Psoas muscle (tissue), 8 donors: ENCODE measurements around the gene TIMM29. TPM values are rescaled to one million over a fixed set of nuclear protein-coding genes. Genes with fewer than 3 reads are reported as not detected.
A peak's percentile ranks its signal among the peaks of the same experiment; 100 is the strongest.

Experiments used
- ATAC-seq, 4 donors: fragments of 200-7000 bp; cut with Tn5 transposase; one replicate each; pipeline ENCODE4 v1.9.1; 2020; ENCODE audit warnings: moderate library complexity in 3 of 4, mild to moderate bottlenecking in 2 of 4
- DNase-seq, 2 donors: peaks; one replicate each; pipeline ENCODE4 v3.0.0-alpha.2; 2020
- H3K27ac ChIP-seq: fragments of 200-600 bp; one replicate; pipeline ENCODE4 v1.8.0; 2022
- H3K27me3 ChIP-seq, 3 donors: fragments of 200-600 bp in 1 of 3; one replicate each; pipeline versions ENCODE4 v1.6.1 to v1.8.0; 2013 to 2022; ENCODE audit warnings: low read length in 2 of 3, mild to moderate bottlenecking in 2 of 3, moderate library complexity in 1 of 3; ENCODE audit not compliant: insufficient read depth in 3 of 3
- H3K36me3 ChIP-seq, 2 donors: fragments of 200-600 bp in 1 of 2; one replicate each; pipeline versions ENCODE4 v1.6.1 to v1.8.0; 2013 to 2022; ENCODE audit warnings: low read depth in 1 of 2, mild to moderate bottlenecking in 1 of 2, moderate library complexity in 1 of 2; ENCODE audit not compliant: insufficient read depth in 1 of 2
- H3K4me1 ChIP-seq: fragments of 200-600 bp; one replicate; pipeline ENCODE4 v1.8.0; 2022
- H3K4me3 ChIP-seq: fragments of 200-600 bp; one replicate; pipeline ENCODE4 v1.8.0; 2022; ENCODE audit warnings: mild to moderate bottlenecking
- H3K9me3 ChIP-seq: fragments of 200-600 bp; one replicate; pipeline ENCODE4 v1.8.0; 2022
- WGBS, 3 donors: extraction: QIAGEN DNeasy Blood & Tissue Kit; methylation state at CpG; one replicate each; pipeline versions ENCODE4 v1.1.6 to v1.1.7; 2013; 5-methylcytosine and 5-hydroxymethylcytosine counted together
- intact Hi-C, 2 donors: fragments of 100-400 bp; cut with DNase I; formaldehyde crosslinking; loops; one replicate each; pipeline versions ENCODE4 v1.11.0 to v1.14.2; 2022
- polyA plus RNA-seq, 3 donors: library from polyadenylated mRNA; stranded (reverse); fragments of 200-250 nt; gene quantifications; one replicate each; pipeline ENCODE4 v1.2.3, GENCODE V29; 2013
- total RNA-seq, 4 donors: library from RNA; stranded (reverse); fragmentation: NEBNext Ultra II Directional in 2 of 4; extraction: Animal tissue kit (Norgen Biotek cat#: 25700) in 2 of 4; gene quantifications; one replicate each; pipeline versions ENCODE4 v1.2.1 to v1.2.4, GENCODE V29; 2021 to 2023
- TF ChIP-seq, protein P1 (sequence below): fragments of 200-600 bp; IDR thresholded peaks from one replicate; pipeline ENCODE4 v1.8.0; 2022; ENCODE audit warnings: antibody characterized with exemption
- donor health status: healthy with polysubstance abuse.
- donor health status: DM: no; HTN: no; CAD: no; lungs with moderate emphysema.
- donor health status: Bipolar disorder and iron deficiency.
- donor health status: healthy.
- donor health status: DM: yes; HTN: yes; CAD: no.
- donor health status: DM: no; HTN: no; CAD: no.
- donor health status: DM: no; HTN: no; CAD: no.
- donor health status: DM: yes; HTN: yes; CAD: no.

Gene TIMM29
- total and polyA plus RNA-seq, 7 donors: 12.9 to 29.0 (median 18.3) TPM

DNA sequence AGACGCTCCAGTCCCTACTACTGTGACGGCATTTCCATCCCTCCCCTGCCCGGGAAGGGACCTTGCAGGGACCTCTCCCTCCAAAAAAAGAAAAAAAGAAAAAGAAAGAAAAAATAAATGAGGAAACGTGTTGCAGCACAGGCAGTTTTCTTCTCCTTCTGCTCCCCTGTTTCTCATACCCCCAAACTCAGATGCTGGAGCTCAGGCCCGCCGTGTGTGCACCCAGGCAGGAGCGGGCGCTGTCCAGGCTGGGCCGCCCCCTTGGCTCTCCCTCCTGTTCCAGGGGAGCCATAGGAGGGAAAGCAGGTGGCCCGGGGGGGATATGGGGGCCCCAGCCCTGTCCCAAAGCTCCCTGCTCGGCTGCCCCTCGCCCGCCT is 6.0 kb upstream of the TIMM29 start:
- no peaks in the 10 kb centered on the region for H3K27me3 ChIP-seq
- TF ChIP-seq, protein P1, sequence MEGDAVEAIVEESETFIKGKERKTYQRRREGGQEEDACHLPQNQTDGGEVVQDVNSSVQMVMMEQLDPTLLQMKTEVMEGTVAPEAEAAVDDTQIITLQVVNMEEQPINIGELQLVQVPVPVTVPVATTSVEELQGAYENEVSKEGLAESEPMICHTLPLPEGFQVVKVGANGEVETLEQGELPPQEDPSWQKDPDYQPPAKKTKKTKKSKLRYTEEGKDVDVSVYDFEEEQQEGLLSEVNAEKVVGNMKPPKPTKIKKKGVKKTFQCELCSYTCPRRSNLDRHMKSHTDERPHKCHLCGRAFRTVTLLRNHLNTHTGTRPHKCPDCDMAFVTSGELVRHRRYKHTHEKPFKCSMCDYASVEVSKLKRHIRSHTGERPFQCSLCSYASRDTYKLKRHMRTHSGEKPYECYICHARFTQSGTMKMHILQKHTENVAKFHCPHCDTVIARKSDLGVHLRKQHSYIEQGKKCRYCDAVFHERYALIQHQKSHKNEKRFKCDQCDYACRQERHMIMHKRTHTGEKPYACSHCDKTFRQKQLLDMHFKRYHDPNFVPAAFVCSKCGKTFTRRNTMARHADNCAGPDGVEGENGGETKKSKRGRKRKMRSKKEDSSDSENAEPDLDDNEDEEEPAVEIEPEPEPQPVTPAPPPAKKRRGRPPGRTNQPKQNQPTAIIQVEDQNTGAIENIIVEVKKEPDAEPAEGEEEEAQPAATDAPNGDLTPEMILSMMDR: no peak
- ATAC-seq (no peak), DNase-seq (no peak)
- WGBS, 3 donors: 75 to 92% (median 77%) methylated on average over 13 of the region's 13 CpGs
- peaks cover 5 to 67% of the 10 kb centered on the region in 2 donors for H3K36me3 ChIP-seq
- no peak overlapping the region for H3K4me3 ChIP-seq
- H3K27ac ChIP-seq: peak overlapping the region; percentile 85
- peaks cover 4% of the 10 kb centered on the region for H3K4me1 ChIP-seq
- no peaks in the 10 kb centered on the region for H3K9me3 ChIP-seq
- intact Hi-C loops: no loop called here

DNA sequence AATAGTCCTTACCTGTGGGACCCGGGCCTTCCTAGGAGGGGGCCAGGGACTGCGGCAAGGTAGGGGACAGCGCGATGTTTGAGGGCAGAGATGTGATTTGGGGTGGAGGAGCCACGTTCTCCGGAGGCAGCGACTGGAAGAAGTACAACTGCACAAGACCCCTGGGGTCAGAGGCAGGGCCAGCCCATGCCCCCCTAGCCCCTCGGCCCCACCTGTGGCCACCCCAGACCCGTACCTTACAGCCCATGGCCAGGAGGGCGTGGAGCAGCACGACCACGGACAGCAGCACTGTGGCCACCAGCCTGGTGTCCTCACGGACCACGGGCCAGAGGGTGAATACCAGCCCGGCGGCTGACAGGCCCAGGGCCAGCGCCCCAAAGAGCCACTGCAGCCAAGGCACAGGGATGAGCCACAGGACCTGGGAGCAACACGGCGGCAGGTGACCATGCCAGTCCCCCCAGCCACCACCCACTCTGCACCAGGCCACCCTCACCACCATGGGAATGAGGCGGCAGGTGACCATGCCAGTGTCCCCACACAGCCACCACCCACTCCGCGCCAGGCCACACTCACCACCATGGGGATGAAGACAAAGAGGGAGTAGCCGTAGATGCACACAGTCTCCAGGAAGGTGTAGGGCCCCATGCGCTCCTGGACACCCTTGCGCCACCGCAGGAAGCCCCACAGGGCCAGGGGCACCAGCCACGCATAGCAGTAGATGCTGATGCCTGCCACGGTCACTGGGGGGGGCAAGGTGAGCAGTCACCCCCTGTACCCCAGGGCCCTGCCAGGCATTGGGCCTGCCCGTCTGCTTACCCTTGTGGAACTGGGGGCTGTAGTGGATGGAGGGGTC is 5.1 kb upstream of the TIMM29 start:
- 66 to 77% (median 71%) methylated on average over 27 to 29 of the region's 29 CpGs for WGBS, 3 donors
- intact Hi-C loops: loop anchor here in 1 of 2 donors (2.0 kb wide), 1 partner anchor 51 kb away; no protein-coding TSS in a partner anchor
- no peak for ATAC-seq
- TF ChIP-seq, protein P1: no peak
- peaks cover 8% of the 10 kb centered on the region for H3K4me1 ChIP-seq
- H3K36me3 ChIP-seq: peaks cover 5 to 58% of the 10 kb centered on the region in 2 donors
- no peaks in the 10 kb centered on the region for H3K27me3 ChIP-seq
- DNase-seq: no peak
- no peaks in the 10 kb centered on the region for H3K9me3 ChIP-seq
- peak overlapping the region; percentile 85 for H3K27ac ChIP-seq
- no peak overlapping the region for H3K4me3 ChIP-seq

- intact Hi-C loops: loop anchor here in 1 of 2 donors (2.0 kb wide), 1 partner anchor 52 kb away; no protein-coding TSS in a partner anchor
- DNase-seq (no peak), ATAC-seq (no peak)
- 59 to 80% (median 71%) methylated on average over 13 of the region's 13 CpGs for WGBS, 3 donors
- H3K27ac ChIP-seq: peak overlapping the region; percentile 46
- H3K9me3 ChIP-seq: no peaks in the 10 kb centered on the region
- peaks cover 12% of the 10 kb centered on the region for H3K4me1 ChIP-seq
- H3K4me3 ChIP-seq: no peak overlapping the region
- H3K27me3 ChIP-seq: no peaks in the 10 kb centered on the region
- H3K36me3 ChIP-seq: peaks cover 5 to 48% of the 10 kb centered on the region in 2 donors
- TF ChIP-seq, protein P1: no peak
Observed at GRCh38 chr19:10924597-10924996, 4.0 kb upstream of the TIMM29 start.

- H3K27me3 ChIP-seq: no peaks in the 10 kb centered on the region
- H3K9me3 ChIP-seq: no peaks in the 10 kb centered on the region
- peak overlapping the region; percentile 99 for H3K4me3 ChIP-seq
- intact Hi-C loops: loop anchor here in 1 of 2 donors (5.0 kb wide), 1 partner anchor 51 kb away; no protein-coding TSS in a partner anchor
- peaks cover 26% of the 10 kb centered on the region for H3K4me1 ChIP-seq
- peaks cover 3 to 39% of the 10 kb centered on the region in 2 donors for H3K36me3 ChIP-seq
- H3K27ac ChIP-seq: peak overlapping the region; percentile 84
- DNase-seq (no peak), ATAC-seq (peak in 3 of 4 donors; percentile 0 to 8 (median 7))
- 6 to 7% (median 6%) methylated on average over 34 to 47 of the region's 47 CpGs for WGBS, 3 donors
- TF ChIP-seq, protein P1: no peak
Observed at GRCh38 chr19:10927730-10928562, 665 bp upstream of the TIMM29 start.
